ENCODE results near the gene GFI1. TPM values are rescaled to one million over a fixed set of nuclear protein-coding genes. Genes with fewer than 3 reads are reported as not detected.
"Not testable (repeated sequence)": the region's sequence is repeated elsewhere in the genome, so short reads cannot be mapped to it uniquely, and the experiment has no call there.

GFI1 gene
- total RNA-seq, 2 experiments from 2014 or later: 79.7 to 85.0 TPM

GRCh38 chr1:92461364-92462097 is 25.2 kb downstream of the GFI1 start:
- Mint-ChIP-seq H3K4me3 (no peak overlapping the region), H3K36me3 (peaks cover 12% of the 10 kb centered on the region)

DNA sequence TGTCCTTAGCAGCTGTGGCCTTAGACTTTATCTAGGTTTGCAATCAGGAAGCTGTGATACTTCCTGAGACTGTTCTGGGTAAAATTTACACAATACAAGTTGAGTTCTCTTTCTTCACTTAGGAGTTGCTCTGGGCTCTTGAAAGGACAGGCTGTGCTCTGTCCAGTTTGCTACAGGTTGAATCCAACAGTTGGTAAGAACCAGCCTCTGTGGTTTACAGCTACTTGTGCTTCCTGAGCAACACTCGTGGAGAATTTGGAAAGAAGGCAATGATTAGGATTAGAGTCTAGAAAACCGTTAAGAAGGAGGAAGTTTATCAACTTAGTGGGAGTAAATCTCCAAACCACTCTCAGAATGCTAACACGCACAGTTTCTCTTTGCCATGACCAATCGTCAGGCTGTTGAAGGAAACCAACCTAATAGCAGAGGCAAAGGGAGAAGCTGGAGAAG is 26.8 kb downstream of the GFI1 start:
- H3K4me1 Mint-ChIP-seq: peaks cover 36% of the 10 kb centered on the region
- no peaks in the 10 kb centered on the region for H3K27me3 Mint-ChIP-seq
- H3K27ac Mint-ChIP-seq: no peak overlapping the region
- DNase-seq: no peak
- H3K4me3 Mint-ChIP-seq: no peak overlapping the region
- no peaks in the 10 kb centered on the region for H3K9me3 Mint-ChIP-seq
- H3K36me3 Mint-ChIP-seq: peaks cover 2% of the 10 kb centered on the region

More at GRCh38 chr1:92461364-92462097, 25.2 kb downstream of the GFI1 start:
- Mint-ChIP-seq H3K27me3 (no peaks in the 10 kb centered on the region), H3K4me1 (peaks cover 50% of the 10 kb centered on the region), H3K9me3 (no peaks in the 10 kb centered on the region), H3K27ac (no peak overlapping the region)
- no peak for DNase-seq

DNA sequence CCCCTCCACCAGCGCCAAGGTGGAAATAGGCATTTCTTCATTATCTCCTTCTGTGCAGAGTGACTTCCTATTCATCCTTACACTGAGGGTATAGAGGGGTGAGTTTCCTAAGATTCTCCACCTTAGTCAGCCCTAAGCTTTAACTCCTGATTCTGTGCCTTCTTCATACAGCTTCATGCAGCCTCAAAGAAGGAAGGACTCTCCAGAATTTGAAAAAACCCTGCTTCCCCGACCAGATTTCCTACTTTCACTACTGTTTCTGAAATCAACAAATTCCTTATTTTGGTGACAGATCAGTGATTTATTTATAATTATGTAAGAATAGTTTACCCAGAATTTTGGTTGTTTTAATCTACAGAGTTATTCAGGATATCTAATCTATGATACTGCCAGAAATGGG is 28.6 kb downstream of the GFI1 start:
- no peak overlapping the region for H3K27ac Mint-ChIP-seq
- H3K36me3 Mint-ChIP-seq: no peaks in the 10 kb centered on the region
- no peaks in the 10 kb centered on the region for H3K27me3 Mint-ChIP-seq
- peaks cover 22% of the 10 kb centered on the region for H3K4me1 Mint-ChIP-seq
- H3K4me3 Mint-ChIP-seq: no peak overlapping the region
- no peak for DNase-seq
- H3K9me3 Mint-ChIP-seq: no peaks in the 10 kb centered on the region

GRCh38 chr1:92447976-92448375 is 38.7 kb downstream of the GFI1 start:
- Mint-ChIP-seq H3K27ac (no peak overlapping the region), H3K4me3 (no peak overlapping the region), H3K36me3 (no peaks in the 10 kb centered on the region), H3K27me3 (no peaks in the 10 kb centered on the region), H3K4me1 (peaks cover 5% of the 10 kb centered on the region), H3K9me3 (peaks cover 4% of the 10 kb centered on the region)
- no peak for DNase-seq

DNA sequence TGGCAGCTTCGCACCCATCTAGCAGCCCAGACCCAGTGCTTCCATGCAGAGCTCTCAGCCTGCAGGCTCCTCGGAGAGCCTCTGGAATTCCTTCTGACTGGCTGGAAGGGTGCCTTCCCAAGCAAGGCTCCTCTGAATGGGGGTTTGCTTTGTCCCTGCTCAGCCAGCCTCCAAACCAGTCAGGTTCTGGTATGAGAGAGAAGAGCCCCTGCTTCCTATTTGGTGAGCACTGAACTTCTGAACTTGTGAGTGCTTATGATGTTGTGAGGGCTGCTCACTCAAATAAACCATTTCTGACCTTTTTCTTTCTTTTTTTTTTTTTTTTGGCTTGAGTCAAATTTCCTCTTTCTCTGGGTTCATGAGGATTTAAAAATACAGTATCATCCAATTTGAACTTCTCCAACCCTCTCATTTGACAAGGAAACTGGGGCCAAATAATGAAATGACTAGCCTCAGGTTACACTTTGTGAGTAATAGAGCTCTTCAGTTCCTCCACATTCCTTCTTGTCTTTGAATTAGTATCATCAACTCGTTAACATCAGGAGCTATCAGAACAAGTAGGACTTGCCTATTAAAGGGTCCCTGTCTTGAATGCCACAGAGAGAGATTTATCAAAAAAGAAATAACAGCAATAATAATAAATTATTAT is 39.6 kb downstream of the GFI1 start:
- Mint-ChIP-seq H3K4me3 (no peak overlapping the region), H3K9me3 (peaks cover 4% of the 10 kb centered on the region), H3K36me3 (no peaks in the 10 kb centered on the region), H3K27ac (no peak overlapping the region), H3K27me3 (no peaks in the 10 kb centered on the region), H3K4me1 (peaks cover 5% of the 10 kb centered on the region)
- DNase-seq: no peak

- Mint-ChIP-seq H3K36me3 (no peaks in the 10 kb centered on the region), H3K4me1 (peaks cover 6% of the 10 kb centered on the region), H3K27ac (no peak overlapping the region), H3K9me3 (peaks cover 4% of the 10 kb centered on the region), H3K4me3 (no peak overlapping the region), H3K27me3 (no peaks in the 10 kb centered on the region)
- DNase-seq: no peak
Observed at GRCh38 chr1:92446546-92446945, 40.2 kb downstream of the GFI1 start.

DNA sequence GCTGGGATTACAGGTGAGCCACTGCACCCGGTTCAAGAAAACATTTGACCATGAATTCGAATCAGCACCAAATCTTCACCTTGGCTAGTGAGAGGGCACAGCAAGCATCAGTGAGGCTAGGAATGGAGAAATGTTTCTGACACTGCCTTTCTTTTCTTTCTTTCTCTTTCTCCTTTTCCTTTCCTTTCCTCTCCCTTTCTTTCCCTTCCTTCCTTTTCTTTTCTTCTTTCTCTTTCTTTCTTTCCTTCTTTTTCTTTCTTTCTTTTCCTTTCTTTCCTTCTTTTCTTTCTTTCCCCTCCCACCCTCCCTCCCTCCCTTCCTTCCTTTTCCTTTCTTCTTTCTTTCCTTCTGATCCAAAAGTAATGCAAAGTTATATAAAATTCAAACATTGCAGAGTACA is 40.9 kb downstream of the GFI1 start:
- no peak for DNase-seq
- Mint-ChIP-seq H3K4me1 (peaks cover 6% of the 10 kb centered on the region), H3K9me3 (peaks cover 4% of the 10 kb centered on the region), H3K36me3 (no peaks in the 10 kb centered on the region), H3K27me3 (no peaks in the 10 kb centered on the region), H3K27ac (no peak overlapping the region), H3K4me3 (no peak overlapping the region)

GRCh38 chr1:92444351-92444750 is 42.4 kb downstream of the GFI1 start:
- no peak overlapping the region for H3K27ac Mint-ChIP-seq
- no peak for DNase-seq
- H3K4me1 Mint-ChIP-seq: peaks cover 10% of the 10 kb centered on the region
- H3K9me3 Mint-ChIP-seq: no peaks in the 10 kb centered on the region
- H3K27me3 Mint-ChIP-seq: no peaks in the 10 kb centered on the region
- no peaks in the 10 kb centered on the region for H3K36me3 Mint-ChIP-seq
- no peak overlapping the region for H3K4me3 Mint-ChIP-seq

GRCh38 chr1:92443893-92444292 is 42.8 kb downstream of the GFI1 start:
- Mint-ChIP-seq H3K36me3 (no peaks in the 10 kb centered on the region), H3K9me3 (no peaks in the 10 kb centered on the region), H3K4me3 (no peak overlapping the region), H3K27me3 (no peaks in the 10 kb centered on the region), H3K27ac (no peak overlapping the region), H3K4me1 (peaks cover 13% of the 10 kb centered on the region)
- DNase-seq: no peak

- no peak overlapping the region for H3K4me3 Mint-ChIP-seq
- H3K36me3 Mint-ChIP-seq: no peaks in the 10 kb centered on the region
- DNase-seq: no peak
- peaks cover 11% of the 10 kb centered on the region for H3K4me1 Mint-ChIP-seq
- no peaks in the 10 kb centered on the region for H3K27me3 Mint-ChIP-seq
- H3K9me3 Mint-ChIP-seq: no peaks in the 10 kb centered on the region
- no peak overlapping the region for H3K27ac Mint-ChIP-seq
Observed at GRCh38 chr1:92442351-92442750, 44.4 kb downstream of the GFI1 start.

DNA sequence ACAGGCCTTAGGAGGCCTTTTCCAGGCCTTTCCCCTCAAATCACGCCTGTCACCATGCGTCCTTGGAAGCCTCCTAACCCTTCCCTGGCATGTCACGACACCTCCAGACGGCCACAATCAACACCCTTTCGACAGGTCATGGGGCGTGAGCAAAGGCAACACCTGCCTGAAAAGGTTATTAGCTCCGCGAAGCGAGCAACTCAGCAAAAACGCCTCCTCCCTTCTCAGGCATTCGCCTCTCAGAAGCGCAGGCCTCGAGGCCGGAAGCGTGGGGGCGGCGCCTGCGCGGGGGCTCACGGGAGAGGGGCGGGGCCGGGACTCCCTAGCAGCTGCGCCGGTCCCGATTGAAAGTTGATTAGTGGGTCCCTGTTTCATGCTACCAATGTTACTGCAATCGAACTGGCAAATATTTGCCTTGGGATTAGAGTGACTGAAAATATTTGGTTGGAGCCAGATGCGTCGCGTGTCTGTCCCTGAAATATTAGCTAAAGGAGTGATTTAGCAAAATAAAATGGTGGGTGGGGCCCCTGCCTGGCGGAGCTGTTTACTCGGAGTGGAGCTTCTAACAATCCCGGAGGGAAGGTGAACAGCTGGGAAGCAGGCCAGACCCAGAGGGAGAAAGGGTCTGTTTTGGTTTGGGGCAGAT is 44.9 kb downstream of the GFI1 start:
- no peaks in the 10 kb centered on the region for H3K27me3 Mint-ChIP-seq
- H3K4me1 Mint-ChIP-seq: peaks cover 9% of the 10 kb centered on the region
- H3K36me3 Mint-ChIP-seq: no peaks in the 10 kb centered on the region
- H3K27ac Mint-ChIP-seq: no peak overlapping the region
- no peak for DNase-seq
- no peaks in the 10 kb centered on the region for H3K9me3 Mint-ChIP-seq
- no peak overlapping the region for H3K4me3 Mint-ChIP-seq

DNA sequence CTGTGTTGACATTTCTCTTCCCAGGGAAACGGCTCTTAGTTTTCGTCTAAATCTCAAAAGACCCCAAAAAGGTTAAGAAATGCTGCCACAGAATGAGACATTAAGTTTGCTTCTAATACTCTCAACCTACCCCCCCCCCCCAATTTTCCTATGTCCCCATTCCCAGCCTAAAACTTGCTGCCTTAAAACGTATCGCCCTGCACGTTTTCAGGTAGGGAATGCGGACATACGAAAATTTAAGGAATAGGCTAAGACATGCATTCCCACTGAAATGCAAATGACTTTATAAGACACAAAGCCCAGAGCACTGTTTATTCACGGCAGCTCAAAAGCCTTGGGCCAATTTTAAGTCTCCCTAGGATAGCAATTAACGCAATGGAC is 45.4 kb downstream of the GFI1 start:
- Mint-ChIP-seq H3K27ac (no peak overlapping the region), H3K9me3 (no peaks in the 10 kb centered on the region), H3K4me1 (peaks cover 9% of the 10 kb centered on the region)

DNA sequence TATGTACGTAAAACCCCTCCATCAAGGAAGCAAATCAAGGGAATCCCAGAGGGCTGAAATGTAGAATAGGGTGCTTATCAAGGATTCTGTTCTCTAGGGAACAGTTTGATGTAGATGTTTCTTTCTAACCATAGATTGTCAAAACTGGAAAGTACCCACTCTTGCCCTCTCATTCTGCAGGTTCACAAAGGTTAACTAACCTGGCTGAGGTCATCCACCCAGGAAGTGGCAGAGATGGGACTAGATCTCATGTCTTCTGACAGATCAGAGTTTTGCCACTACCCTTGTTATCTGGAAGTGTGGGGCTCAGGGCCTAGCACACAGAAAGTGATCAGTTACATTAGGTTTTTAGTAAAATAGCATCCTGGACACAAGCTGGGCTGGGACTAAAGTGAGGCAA is 47.4 kb downstream of the GFI1 start:
- DNase-seq: no peak
- no peaks in the 10 kb centered on the region for H3K27me3 Mint-ChIP-seq
- peaks cover 9% of the 10 kb centered on the region for H3K9me3 Mint-ChIP-seq
- no peak overlapping the region for H3K4me3 Mint-ChIP-seq
- peaks cover 7% of the 10 kb centered on the region for H3K36me3 Mint-ChIP-seq
- no peak overlapping the region for H3K27ac Mint-ChIP-seq
- peaks cover 9% of the 10 kb centered on the region for H3K4me1 Mint-ChIP-seq

More for the DNA sequence above, 45.4 kb downstream of the GFI1 start:
- no peak for DNase-seq
- Mint-ChIP-seq H3K27me3 (no peaks in the 10 kb centered on the region), H3K4me3 (no peak overlapping the region), H3K36me3 (no peaks in the 10 kb centered on the region)

- not testable (repeated sequence) for H3K36me3 Mint-ChIP-seq, H3K4me3 Mint-ChIP-seq, H3K4me1 Mint-ChIP-seq, H3K27me3 Mint-ChIP-seq, DNase-seq, H3K27ac Mint-ChIP-seq
- peaks cover 12% of the 10 kb centered on the region for H3K9me3 Mint-ChIP-seq
Observed at GRCh38 chr1:92434572-92434971, 52.2 kb downstream of the GFI1 start.

GRCh38 chr1:92430030-92430429 is 56.7 kb downstream of the GFI1 start:
- H3K27ac Mint-ChIP-seq: no peak overlapping the region
- peaks cover under 1% of the 10 kb centered on the region for H3K36me3 Mint-ChIP-seq
- no peak overlapping the region for H3K4me3 Mint-ChIP-seq

More at GRCh38 chr1:92430030-92430429, 56.7 kb downstream of the GFI1 start:
- no peaks in the 10 kb centered on the region for H3K27me3 Mint-ChIP-seq
- peaks cover 4% of the 10 kb centered on the region for H3K9me3 Mint-ChIP-seq
- no peaks in the 10 kb centered on the region for H3K4me1 Mint-ChIP-seq
- no peak for DNase-seq
